GM10248 (cell line): ENCODE measurements around the gene ZNF587.
"Not testable (repeated sequence)": the region's sequence is repeated elsewhere in the genome, so short reads cannot be mapped to it uniquely, and the experiment has no call there.

Experiments
- CTCF ChIA-PET: fragments of 300-600 bp; sonication (Branson Sonifier 250); formaldehyde crosslinking; extraction: SDS; loops from one replicate; lab custom pipeline; 2021; ENCODE audit warnings: antibody characterized with exemption; lab: Yijun Ruan, JAX
- POLR2A ChIA-PET: fragments of 350-650 bp; sonication (Branson Sonifier 250); formaldehyde crosslinking; extraction: SDS; loops from one replicate; lab custom pipeline; 2020; ENCODE audit warnings: antibody characterized with exemption; lab: Yijun Ruan, JAX
- DNase-seq: peaks from one replicate; pipeline ENCODE4 v3.0.0; 2012; ENCODE audit errors: extremely low spot score
- TF ChIP-seq, protein P1 (sequence below): IDR thresholded peaks from 2 replicates; pipeline ENCODE4 v1.5.1; 2012; ENCODE audit warnings: mild to moderate bottlenecking, low read depth; ENCODE audit errors: extremely low read depth, missing control alignments, control extremely low read depth

The ZNF587 gene

DNA sequence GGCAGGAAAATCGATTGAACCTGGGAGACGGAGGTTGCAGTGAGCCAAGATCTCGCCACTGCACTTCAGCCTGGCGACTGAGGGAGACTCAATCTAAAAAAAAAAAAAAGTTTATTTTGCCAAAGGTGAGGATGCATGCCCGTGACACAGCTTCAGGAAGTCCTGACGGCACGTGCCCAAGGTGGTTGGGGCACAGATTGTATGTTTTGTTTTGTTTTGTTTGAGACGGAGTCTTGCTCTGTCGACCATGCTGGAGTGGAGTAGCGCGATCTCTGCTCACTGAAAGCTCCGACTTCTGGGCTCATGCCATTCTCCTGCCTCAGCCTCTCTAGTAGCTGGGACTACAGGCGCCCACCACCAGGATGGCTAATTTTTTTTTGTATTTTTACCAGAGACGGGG, 31.7 kb upstream of the ZNF587 start:
- no peak for DNase-seq
- TF ChIP-seq, protein P1, sequence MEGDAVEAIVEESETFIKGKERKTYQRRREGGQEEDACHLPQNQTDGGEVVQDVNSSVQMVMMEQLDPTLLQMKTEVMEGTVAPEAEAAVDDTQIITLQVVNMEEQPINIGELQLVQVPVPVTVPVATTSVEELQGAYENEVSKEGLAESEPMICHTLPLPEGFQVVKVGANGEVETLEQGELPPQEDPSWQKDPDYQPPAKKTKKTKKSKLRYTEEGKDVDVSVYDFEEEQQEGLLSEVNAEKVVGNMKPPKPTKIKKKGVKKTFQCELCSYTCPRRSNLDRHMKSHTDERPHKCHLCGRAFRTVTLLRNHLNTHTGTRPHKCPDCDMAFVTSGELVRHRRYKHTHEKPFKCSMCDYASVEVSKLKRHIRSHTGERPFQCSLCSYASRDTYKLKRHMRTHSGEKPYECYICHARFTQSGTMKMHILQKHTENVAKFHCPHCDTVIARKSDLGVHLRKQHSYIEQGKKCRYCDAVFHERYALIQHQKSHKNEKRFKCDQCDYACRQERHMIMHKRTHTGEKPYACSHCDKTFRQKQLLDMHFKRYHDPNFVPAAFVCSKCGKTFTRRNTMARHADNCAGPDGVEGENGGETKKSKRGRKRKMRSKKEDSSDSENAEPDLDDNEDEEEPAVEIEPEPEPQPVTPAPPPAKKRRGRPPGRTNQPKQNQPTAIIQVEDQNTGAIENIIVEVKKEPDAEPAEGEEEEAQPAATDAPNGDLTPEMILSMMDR: no peak
- ChIA-PET CTCF (no interaction called here), POLR2A (no interaction called here)

DNA sequence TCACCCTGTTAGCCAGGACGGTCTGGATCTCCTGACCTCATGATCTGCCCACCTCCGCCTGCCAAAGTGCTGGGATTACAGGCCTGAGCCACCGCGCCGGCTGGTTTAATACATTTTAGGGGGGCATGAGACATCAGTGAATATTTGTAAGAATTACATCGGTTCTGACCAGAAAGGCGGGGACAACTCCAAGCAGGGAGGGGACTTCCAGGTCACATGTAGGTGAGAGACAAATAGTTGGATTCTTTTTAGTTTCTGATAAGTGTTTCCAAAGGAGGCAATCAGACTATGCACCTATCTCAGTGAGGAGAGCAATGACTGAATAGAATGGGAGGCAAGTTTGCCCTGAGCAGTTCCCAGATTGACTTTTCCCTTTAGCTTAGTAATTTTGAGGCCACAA, 31.3 kb upstream of the ZNF587 start:
- POLR2A ChIA-PET: no interaction called here
- TF ChIP-seq, protein P1: no peak
- CTCF ChIA-PET: interaction anchor here (1.0 kb wide), 1 partner anchor 17 kb away, joined by 3 read pairs; no protein-coding TSS in a partner anchor
- no peak for DNase-seq

DNA sequence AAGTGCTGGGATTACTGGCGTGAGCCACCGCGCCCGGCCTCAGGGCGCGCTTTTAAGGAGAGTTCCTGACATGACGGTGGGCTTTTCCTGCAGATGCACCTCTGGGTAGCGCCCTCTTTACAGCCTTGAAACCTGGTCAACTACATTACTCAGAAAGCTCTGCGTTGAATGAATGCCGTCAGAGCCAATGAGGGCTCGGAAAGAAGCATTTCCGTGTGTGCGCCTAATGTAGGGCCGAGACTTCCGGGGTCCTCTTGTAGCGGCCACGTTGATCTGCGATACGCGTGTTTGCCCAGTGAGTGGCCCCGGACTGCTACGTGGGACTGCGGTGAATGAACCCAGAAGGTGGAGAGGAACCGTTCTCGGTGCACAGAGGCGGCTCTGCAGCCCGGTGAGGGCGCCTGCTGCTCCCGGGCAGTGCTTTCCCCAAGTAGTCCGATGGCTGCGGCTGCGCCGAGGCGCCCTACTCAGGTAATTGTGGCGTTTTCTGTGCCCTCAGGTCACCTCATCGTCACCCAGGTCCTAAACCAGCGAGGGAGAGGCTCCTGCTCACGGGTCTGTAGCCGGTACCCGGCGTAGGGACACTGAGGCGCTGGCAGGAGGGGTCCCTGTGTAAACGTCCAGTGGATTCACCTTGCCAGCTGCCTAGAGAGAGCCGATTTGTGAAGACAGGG, 30.0 kb upstream of the ZNF587 start:
- TF ChIP-seq, protein P1: peak; percentile 47
- POLR2A ChIA-PET: interaction anchor here (0.6 kb wide), 1 partner anchor 348 kb away, joined by 5 read pairs; no protein-coding TSS in a partner anchor
- CTCF ChIA-PET: interaction anchor here (0.8 to 1.5 kb wide), 7 partner anchors 9 to 85 kb away, joined by 3 to 4 read pairs (median 3); no protein-coding TSS in a partner anchor
- DNase-seq: peak; percentile 93

DNA sequence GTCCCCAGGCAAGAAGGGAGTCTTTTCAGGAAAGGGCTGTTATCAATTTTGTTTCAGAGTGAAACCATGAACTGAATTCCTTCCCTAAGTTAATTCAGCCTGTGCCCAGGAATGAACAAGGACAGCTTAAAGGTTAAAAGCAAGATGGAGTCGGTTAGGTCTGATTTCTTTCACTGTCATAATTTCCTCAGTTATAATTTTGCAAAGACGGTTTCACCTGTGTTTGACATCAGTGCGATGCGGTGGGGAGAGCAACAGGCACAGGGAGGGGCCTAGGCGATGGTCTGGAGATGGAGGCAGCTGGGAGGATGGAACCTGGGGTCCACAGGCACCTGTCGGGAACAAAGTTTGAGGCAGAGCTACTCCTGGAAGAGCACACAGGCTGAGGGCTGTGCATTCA, 29.1 kb upstream of the ZNF587 start:
- TF ChIP-seq, protein P1: no peak
- CTCF ChIA-PET: interaction anchor here (0.8 to 1.5 kb wide), 4 partner anchors 9 to 84 kb away, joined by 3 to 4 read pairs (median 3); partner anchors contain the start of gene ZNF587B
- POLR2A ChIA-PET: interaction anchor here (0.8 kb wide), 1 partner anchor 32 kb away, joined by 4 read pairs; no protein-coding TSS in a partner anchor
- no peak for DNase-seq

DNA sequence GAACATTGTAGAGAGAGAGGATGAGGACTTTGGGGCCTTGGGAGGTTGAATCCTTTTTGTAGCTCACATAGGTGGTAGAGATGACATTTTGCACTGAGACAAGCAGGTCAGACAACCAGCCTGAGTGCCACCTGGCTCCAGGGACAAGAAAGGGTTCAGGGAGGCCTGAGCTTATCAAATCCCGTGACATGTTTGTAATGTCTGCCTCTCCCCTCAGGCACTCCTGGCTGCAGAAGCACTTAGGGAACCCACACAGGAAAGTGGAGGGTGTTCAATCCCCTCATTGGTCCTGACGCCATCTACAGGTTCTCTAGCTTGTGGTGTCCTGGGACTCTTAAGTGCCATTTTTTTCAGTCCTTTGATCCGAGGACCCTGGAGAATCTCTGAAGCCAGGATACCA, 28.6 kb upstream of the ZNF587 start:
- DNase-seq: not testable (repeated sequence)
- ChIA-PET CTCF (interaction anchor here (1.3 kb wide), 2 partner anchors 9 to 26 kb away, joined by 3 read pairs; partner anchors contain the start of gene ZNF587B), POLR2A (interaction anchor here (0.8 kb wide), 1 partner anchor 31 kb away, joined by 4 read pairs; no protein-coding TSS in a partner anchor)

DNA sequence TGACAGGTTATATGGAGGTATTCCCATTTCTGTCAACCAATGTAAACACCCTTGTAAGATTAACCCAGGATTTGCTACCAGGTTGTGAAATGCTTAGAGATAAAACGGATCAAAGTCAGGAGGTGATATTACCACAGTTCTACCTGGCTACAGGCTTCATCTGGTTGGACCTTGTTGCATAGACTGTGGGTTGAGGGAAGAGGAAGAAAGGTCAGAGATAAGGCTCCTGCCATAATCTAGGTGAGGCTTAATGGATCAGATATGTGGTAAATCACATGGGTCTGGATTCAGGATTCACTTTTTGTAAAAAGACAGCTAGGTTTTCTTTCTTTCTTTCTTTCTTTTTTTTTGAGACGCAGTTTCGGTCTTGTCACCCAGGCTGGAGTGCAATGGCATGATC, 28.2 kb upstream of the ZNF587 start:
- DNase-seq, POLR2A ChIA-PET: not testable (repeated sequence)
- CTCF ChIA-PET: interaction anchor here (1.3 kb wide), 2 partner anchors 8 to 25 kb away, joined by 3 read pairs; partner anchors contain the start of gene ZNF587B

DNA sequence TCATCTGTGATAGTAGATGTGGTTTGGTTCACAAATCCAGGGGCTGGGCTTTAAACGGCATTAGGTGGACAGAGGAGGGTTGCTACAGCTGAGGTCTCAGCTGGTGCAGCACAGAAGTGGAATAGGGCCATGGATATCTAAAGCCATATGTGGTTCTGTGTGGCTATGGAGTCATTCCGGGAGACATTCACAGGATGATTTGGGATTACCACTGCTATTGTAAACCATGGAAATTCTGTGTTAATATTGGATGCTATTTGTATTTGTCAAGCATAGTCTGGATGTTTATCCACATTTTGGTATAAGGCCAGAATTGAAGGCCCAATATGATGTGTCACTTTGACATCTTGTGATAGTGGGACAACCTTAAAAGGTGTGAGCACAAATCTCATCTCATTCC, 26.5 kb upstream of the ZNF587 start:
- CTCF ChIA-PET, POLR2A ChIA-PET, DNase-seq: not testable (repeated sequence)

DNA sequence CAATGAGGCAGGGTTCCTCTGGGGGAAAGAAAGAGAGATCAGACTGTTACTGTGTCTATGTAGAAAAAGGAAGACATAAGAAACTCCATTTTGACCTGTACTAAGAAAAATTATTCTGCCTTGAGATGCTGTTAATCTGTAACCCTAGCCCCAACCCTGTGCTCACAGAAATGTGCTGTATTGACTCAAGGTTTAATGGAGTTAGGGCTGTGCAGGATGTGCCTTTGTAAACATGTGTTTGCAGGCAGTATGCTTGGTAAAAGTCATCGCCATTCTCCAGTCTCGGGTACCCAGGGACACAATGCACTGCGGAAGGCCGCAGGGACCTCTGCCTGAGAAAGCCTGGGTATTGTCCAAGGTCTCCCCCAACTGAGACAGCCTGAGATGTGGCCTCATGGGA, 26.1 kb upstream of the ZNF587 start:
- CTCF ChIA-PET, DNase-seq, POLR2A ChIA-PET: not testable (repeated sequence)

DNA sequence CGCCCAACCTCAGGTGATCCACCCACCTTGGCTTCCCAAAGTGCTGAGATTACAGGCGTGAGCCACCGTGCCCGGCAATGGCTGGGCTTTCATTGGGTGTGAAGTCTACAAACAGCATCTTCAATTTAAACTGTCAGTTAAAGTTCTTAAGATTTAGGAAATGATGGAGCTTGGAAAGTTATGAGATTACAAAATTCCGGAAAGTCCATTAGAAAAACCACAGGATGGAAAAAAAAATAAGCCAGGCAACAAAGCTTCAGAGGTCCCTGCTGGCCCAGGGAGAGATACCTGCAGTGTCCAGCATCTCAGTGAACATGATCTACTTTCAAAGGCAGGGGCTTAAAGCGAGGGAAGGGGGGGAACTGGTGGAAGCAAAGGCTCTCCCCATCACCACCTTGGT, 24.1 kb upstream of the ZNF587 start:
- POLR2A ChIA-PET: no interaction called here
- TF ChIP-seq, protein P1: no peak
- CTCF ChIA-PET: no interaction called here
- DNase-seq: no peak
